ENCODE measurements around the gene NAA15. TPM values are rescaled to one million over a fixed set of nuclear protein-coding genes. Genes with fewer than 3 reads are reported as not detected.

The NAA15 gene
- total and polyA plus RNA-seq, 4 donors: 6.7 to 18.2 (median 11.1) TPM

GRCh38 chr4:139458999-139459398, 157.7 kb downstream of the NAA15 start (continued):
- TF ChIP-seq FOXA1 (IDR thresholded peaks at IDR 0.05) (no peak), ATF3 (IDR thresholded peaks at IDR 0.05) (no peak), REST (IDR thresholded peaks at IDR 0.05) (no peak)

GRCh38 chr4:139460565-139460964, 159.3 kb downstream of the NAA15 start:
- WGBS: 97% methylated on average over 3 of the region's 3 CpGs
- H3K36me3 ChIP-seq (ENCODE audit: control insufficient read depth in 4 of 4, insufficient read depth in 3 of 4, low read depth in 1 of 4, low read length in 3 of 4): peaks cover 0 to 3% (median 2%) of the 10 kb centered on the region in 4 donors

More at GRCh38 chr4:139460565-139460964, 159.3 kb downstream of the NAA15 start:
- peaks cover 4 to 36% (median 17%) of the 10 kb centered on the region in 4 donors for H3K4me1 ChIP-seq (ENCODE audit: control insufficient read depth in 4 of 4, insufficient read depth in 4 of 4, low read length in 3 of 4)
- no peak overlapping the region for H3K27ac ChIP-seq (ENCODE audit: low read depth in 1 of 2, low read length in 2 of 2)
- no peak overlapping the region for H3K9ac ChIP-seq (ENCODE audit: low read depth in 1 of 2, low read length in 2 of 2)
- H3K4me3 ChIP-seq (ENCODE audit: low read depth in 1 of 3, low read length in 3 of 3): no peak overlapping the region
- no peak for DNase-seq (ENCODE audit: low spot score)
- TF ChIP-seq RAD21 (IDR thresholded peaks at IDR 0.05): no peak
- TF ChIP-seq FOXA2 (IDR thresholded peaks at IDR 0.05): no peak
- no peak for TF ChIP-seq ZBTB33 (IDR thresholded peaks at IDR 0.05)
- TF ChIP-seq JUND (IDR thresholded peaks at IDR 0.05): no peak
- no peak for TF ChIP-seq FOXA1 (IDR thresholded peaks at IDR 0.05)
- TF ChIP-seq NR2F2 (IDR thresholded peaks at IDR 0.05): no peak
- no peak for TF ChIP-seq YY1 (IDR thresholded peaks at IDR 0.05)
- TF ChIP-seq ATF3 (IDR thresholded peaks at IDR 0.05): no peak
- TF ChIP-seq GABPA (IDR thresholded peaks at IDR 0.05 in 1 of 2, conservative IDR thresholded peaks at IDR 0.05 in 1 of 2): no peak
- TF ChIP-seq CTCF (IDR thresholded peaks at IDR 0.05; ENCODE audit: low read depth, low read length, missing input control): no peak
- TF ChIP-seq REST (IDR thresholded peaks at IDR 0.05): no peak
- TF ChIP-seq RXRA (IDR thresholded peaks at IDR 0.05): no peak
- no peak for TF ChIP-seq HNF4A (conservative IDR thresholded peaks at IDR 0.05)
- TF ChIP-seq TAF1 (conservative IDR thresholded peaks at IDR 0.05): no peak
- TF ChIP-seq EGR1 (IDR thresholded peaks at IDR 0.05; ENCODE audit: low read depth in 2 of 2): no peak
- TF ChIP-seq MAX (IDR thresholded peaks at IDR 0.05): no peak
- TF ChIP-seq HNF4G (IDR thresholded peaks at IDR 0.05): no peak
- H3K9me3 ChIP-seq (ENCODE audit: control insufficient read depth in 4 of 4, low read length in 3 of 4): no peaks in the 10 kb centered on the region
- H3K27me3 ChIP-seq (ENCODE audit: control insufficient read depth in 4 of 4, insufficient read depth in 4 of 4, low read length in 3 of 4): no peaks in the 10 kb centered on the region
